Measurements from ENCODE around the gene PLXNB1.
A peak's percentile ranks its signal among the peaks of the same experiment; 100 is the strongest.
"Not testable (repeated sequence)": the region's sequence is repeated elsewhere in the genome, so short reads cannot be mapped to it uniquely, and the experiment has no call there.

The PLXNB1 gene, protein sequence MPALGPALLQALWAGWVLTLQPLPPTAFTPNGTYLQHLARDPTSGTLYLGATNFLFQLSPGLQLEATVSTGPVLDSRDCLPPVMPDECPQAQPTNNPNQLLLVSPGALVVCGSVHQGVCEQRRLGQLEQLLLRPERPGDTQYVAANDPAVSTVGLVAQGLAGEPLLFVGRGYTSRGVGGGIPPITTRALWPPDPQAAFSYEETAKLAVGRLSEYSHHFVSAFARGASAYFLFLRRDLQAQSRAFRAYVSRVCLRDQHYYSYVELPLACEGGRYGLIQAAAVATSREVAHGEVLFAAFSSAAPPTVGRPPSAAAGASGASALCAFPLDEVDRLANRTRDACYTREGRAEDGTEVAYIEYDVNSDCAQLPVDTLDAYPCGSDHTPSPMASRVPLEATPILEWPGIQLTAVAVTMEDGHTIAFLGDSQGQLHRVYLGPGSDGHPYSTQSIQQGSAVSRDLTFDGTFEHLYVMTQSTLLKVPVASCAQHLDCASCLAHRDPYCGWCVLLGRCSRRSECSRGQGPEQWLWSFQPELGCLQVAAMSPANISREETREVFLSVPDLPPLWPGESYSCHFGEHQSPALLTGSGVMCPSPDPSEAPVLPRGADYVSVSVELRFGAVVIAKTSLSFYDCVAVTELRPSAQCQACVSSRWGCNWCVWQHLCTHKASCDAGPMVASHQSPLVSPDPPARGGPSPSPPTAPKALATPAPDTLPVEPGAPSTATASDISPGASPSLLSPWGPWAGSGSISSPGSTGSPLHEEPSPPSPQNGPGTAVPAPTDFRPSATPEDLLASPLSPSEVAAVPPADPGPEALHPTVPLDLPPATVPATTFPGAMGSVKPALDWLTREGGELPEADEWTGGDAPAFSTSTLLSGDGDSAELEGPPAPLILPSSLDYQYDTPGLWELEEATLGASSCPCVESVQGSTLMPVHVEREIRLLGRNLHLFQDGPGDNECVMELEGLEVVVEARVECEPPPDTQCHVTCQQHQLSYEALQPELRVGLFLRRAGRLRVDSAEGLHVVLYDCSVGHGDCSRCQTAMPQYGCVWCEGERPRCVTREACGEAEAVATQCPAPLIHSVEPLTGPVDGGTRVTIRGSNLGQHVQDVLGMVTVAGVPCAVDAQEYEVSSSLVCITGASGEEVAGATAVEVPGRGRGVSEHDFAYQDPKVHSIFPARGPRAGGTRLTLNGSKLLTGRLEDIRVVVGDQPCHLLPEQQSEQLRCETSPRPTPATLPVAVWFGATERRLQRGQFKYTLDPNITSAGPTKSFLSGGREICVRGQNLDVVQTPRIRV (N-terminal part only)

DNA sequence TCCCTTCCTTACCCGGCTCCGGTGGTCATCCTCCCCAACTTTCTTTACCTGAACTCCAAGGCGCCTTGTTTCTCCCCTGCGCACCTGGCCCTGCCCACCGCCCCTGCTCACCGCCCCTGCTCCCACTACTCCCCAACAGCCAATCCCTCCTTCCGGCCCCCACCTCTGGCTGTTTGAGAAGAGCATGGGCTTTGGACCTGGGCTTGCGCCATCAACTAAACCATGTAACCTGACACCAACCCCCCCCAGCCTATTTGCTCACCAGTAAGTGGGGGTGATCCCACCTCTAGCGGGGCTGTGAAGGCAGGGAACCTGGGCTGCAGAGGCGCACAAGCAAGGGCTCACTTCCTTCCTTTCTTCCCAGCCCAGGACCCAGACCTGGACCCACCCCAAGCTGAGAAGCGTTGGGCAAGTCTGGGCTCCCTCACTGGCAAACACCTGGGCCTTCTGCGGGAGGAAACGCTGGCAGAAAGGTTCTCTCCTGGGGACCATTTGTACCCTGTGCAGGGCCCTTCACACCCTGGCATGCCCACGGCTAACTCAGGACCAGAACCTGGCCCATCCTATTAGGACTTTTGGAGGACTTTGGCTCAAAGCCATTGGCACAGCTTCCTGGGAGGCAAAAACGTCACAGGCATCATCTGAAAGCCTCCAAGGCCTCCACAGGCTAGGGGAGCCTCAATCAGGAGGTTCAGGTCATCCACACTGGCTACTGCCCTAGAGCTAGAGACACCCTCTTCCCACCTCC lies at the start of gene PLXNB1:
TSS of gene PLXNB1 (minus strand) at position 127 of the 748 bp plus-strand sequence. CDS start 5,475 bp downstream, outside the sequence.
- Histone ChIP-seq H3K4me3 (ENCODE audit: low read depth in 1 of 2, low read length in 2 of 2) (peak within 1 kb of the TSS; percentile 63 to 66), H3K36me3 (ENCODE audit: insufficient read depth, low read length) (peaks cover 14% of the 10 kb centered on the region), H3K27ac (ENCODE audit: low read depth, low read length) (peak within 1 kb of the TSS; percentile 89), H3K9me3 (ENCODE audit: low read length) (no peaks in the 10 kb centered on the region), H3K9ac (ENCODE audit: low read length) (no peak within 1 kb of the TSS), H3K4me1 (ENCODE audit: insufficient read depth, low read length) (peaks cover 39% of the 10 kb centered on the region), H3K27me3 (ENCODE audit: control insufficient read depth in 1 of 2, insufficient read depth in 2 of 2, low read length in 2 of 2) (no peaks in the 10 kb centered on the region)

DNA sequence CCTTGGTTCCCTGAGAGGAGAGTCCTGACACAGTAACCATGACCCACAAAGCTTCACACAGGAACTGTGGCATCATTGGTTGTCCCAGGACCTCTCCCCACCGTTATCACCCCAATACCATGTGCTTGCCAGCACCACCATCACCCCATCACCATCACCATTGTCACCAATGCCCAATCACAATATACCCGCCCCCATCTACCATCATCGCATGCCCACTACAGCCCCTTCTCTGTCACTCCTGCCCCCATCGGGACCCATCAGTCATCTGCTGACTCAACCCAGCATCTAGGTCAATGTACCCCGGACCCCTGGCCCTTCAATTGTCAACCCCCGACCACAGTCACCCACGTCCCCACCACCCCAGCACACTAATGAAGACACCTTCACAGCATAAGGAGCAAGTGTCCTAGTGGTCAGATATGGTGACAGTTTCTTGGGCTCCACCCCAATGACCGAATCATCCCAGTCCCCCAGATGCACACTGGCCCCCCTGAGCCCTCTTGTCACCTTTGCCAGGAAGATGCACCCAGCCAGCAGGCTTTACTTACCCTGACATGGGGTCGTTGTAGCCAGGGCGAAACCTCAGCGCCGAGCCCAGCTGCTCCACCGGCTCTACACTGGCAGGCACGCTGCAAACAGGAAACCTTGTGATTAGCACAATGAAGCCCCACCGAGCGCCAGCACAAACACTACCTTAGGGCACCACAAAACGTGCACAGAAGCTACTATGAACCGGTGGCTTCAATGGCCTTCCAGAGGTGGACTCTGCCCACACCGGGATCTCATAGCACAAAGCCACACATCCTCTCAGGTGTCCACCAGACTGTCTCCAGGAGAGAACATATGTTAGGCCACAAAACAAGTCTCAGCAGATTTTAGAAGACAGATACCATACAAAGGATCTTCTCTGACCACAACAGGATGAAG lies 49.0 kb upstream of the PLXNB1 start:
- Histone ChIP-seq H3K9me3 (ENCODE audit: low read length) (no peaks in the 10 kb centered on the region), H3K4me3 (ENCODE audit: low read depth in 1 of 2, low read length in 2 of 2) (no peak overlapping the region), H3K36me3 (ENCODE audit: insufficient read depth, low read length) (no peaks in the 10 kb centered on the region), H3K4me1 (ENCODE audit: insufficient read depth, low read length) (no peaks in the 10 kb centered on the region), H3K9ac (ENCODE audit: low read length) (no peak overlapping the region), H3K27ac (ENCODE audit: low read depth, low read length) (no peak overlapping the region), H3K27me3 (ENCODE audit: control insufficient read depth in 1 of 2, insufficient read depth in 2 of 2, low read length in 2 of 2) (no peaks in the 10 kb centered on the region)

DNA sequence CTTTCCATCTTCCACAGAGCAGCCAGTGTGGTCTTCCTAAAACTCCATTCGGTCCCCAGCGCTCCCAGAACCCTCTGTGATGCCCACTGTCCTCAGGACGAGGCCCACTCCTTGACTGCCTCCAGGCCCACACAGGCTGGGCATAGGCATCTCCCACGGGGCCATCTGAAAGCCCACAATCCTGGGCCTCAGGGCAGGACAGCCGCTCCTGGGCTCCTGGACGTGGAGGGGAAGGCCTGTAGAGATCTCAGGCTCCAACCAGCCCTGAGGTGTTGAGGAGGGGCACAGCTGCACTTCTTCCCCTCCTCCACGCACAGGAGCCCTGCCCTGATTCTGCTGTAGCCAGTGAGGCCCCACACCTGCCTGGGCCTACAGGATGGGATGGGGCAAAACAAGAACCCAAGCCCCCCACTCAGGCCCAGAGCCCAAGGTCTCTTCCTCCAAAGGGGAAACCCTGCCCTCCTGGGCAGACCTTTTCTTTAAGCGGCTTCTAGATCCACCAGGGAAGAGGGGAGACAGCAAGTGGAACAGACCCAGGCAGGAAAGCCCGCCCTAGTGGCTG lies 48.2 kb upstream of the PLXNB1 start:
- no peak overlapping the region for H3K9ac ChIP-seq (ENCODE audit: low read length)
- H3K4me1 ChIP-seq (ENCODE audit: insufficient read depth, low read length): peaks cover 6% of the 10 kb centered on the region
- no peaks in the 10 kb centered on the region for H3K9me3 ChIP-seq (ENCODE audit: low read length)
- no peak overlapping the region for H3K27ac ChIP-seq (ENCODE audit: low read depth, low read length)
- H3K36me3 ChIP-seq (ENCODE audit: insufficient read depth, low read length): no peaks in the 10 kb centered on the region
- no peak overlapping the region for H3K4me3 ChIP-seq (ENCODE audit: low read depth in 1 of 2, low read length in 2 of 2)
- no peaks in the 10 kb centered on the region for H3K27me3 ChIP-seq (ENCODE audit: control insufficient read depth in 1 of 2, insufficient read depth in 2 of 2, low read length in 2 of 2)

DNA sequence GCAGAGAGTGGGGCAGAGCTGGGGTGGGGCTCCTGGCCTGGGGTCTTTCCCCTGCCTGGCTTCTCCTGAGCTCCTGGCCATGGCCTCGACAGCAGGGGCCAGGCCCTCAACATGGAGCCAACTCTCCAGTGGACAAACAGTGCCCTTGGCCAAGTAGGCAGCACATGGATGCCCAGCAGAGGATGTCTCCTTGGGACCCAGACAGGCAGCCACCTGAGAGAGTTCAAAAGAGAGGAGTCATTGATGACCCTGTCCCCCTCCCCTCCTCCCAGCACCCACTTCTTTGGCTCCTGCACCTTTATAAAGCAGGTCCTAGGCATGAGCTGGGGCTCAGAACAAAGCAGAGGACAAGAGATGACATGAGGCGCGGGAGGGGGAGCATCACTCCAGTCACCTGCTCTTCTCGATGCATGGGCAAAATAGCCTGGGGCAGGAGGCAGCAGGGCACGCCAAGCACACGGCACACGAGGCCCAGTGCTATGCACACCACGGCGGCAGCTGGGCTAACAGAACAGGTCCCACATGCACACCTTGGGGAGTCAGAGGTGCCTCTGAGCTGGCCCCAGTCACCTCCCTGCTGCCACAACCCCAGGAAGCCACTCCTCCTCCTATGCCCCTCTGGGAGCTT lies 46.7 kb upstream of the PLXNB1 start:
- Histone ChIP-seq H3K36me3 (ENCODE audit: insufficient read depth, low read length) (no peaks in the 10 kb centered on the region), H3K4me1 (ENCODE audit: insufficient read depth, low read length) (peaks cover 12% of the 10 kb centered on the region), H3K9ac (ENCODE audit: low read length) (no peak overlapping the region), H3K27ac (ENCODE audit: low read depth, low read length) (no peak overlapping the region), H3K9me3 (ENCODE audit: low read length) (no peaks in the 10 kb centered on the region), H3K27me3 (ENCODE audit: control insufficient read depth in 1 of 2, insufficient read depth in 2 of 2, low read length in 2 of 2) (no peaks in the 10 kb centered on the region), H3K4me3 (ENCODE audit: low read depth in 1 of 2, low read length in 2 of 2) (no peak overlapping the region)

DNA sequence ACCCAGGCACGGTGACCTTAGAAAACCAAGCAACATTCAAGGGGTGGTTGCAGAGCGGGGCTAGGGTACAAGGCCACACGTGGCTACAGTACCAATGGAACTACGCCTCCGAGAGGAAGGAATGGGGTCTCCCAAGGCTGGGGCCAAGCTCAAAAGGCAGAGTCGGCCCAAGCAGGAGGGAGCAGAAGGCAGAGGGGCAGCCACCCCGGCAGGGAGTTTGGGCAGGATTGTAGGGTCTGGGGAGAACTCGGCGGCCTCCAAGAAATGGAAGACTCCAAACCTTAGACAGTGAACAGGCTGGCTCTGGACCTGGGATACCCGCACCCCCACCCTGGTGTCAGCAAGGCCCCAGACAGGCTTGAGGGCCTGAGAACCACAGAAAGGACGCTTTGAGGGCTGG lies 45.3 kb upstream of the PLXNB1 start:
- H3K9me3 ChIP-seq (ENCODE audit: low read length): no peaks in the 10 kb centered on the region
- no peaks in the 10 kb centered on the region for H3K27me3 ChIP-seq (ENCODE audit: control insufficient read depth in 1 of 2, insufficient read depth in 2 of 2, low read length in 2 of 2)
- peaks cover under 1% of the 10 kb centered on the region for H3K36me3 ChIP-seq (ENCODE audit: insufficient read depth, low read length)
- H3K9ac ChIP-seq (ENCODE audit: low read length): no peak overlapping the region
- peaks cover 24% of the 10 kb centered on the region for H3K4me1 ChIP-seq (ENCODE audit: insufficient read depth, low read length)
- H3K4me3 ChIP-seq (ENCODE audit: low read depth in 1 of 2, low read length in 2 of 2): no peak overlapping the region
- H3K27ac ChIP-seq (ENCODE audit: low read depth, low read length): no peak overlapping the region

DNA sequence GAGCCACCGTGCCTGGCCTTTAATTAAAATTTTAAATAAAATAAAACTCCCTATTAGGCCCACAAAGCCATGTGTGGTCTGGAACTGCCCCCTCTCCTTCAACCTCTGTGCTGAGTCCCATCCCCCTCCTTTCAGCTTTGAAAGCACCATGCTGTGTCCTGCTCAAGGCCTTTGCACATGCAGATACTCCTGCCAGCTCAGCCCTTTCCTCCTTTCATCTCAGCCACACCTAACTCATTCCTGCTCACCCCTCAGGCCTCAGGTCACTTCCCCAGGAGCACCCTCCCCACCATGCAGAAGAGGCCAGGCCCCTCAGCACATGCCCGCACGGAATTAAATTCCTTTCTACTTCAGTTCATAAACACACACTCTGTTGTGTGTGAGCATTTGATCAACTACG lies 44.7 kb upstream of the PLXNB1 start:
- Histone ChIP-seq H3K9ac (ENCODE audit: low read length) (no peak overlapping the region), H3K9me3 (ENCODE audit: low read length) (no peaks in the 10 kb centered on the region), H3K36me3 (ENCODE audit: insufficient read depth, low read length) (peaks cover 5% of the 10 kb centered on the region), H3K27me3 (ENCODE audit: control insufficient read depth in 1 of 2, insufficient read depth in 2 of 2, low read length in 2 of 2) (no peaks in the 10 kb centered on the region), H3K4me1 (ENCODE audit: insufficient read depth, low read length) (peaks cover 30% of the 10 kb centered on the region), H3K27ac (ENCODE audit: low read depth, low read length) (no peak overlapping the region), H3K4me3 (ENCODE audit: low read depth in 1 of 2, low read length in 2 of 2) (no peak overlapping the region)

DNA sequence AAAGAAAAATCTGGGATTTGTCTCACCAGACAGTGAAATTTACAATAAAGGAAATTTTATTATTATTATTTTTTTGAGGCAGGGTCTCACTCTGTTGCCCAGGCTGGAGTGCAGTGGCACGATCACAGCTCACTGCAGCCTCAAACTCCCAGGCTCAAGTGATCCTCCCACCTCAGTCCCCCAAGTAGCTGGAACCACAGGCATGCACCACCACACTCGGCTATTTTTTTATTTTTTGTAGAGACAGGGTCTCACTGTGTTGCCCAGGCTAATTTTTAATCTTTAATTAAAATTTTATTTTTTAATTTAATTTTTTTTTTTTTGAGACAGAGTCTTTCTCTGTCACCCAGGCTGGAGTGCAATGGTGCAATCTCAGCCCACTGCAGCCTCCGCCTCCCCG lies 44.1 kb upstream of the PLXNB1 start:
- not testable (repeated sequence) for H3K36me3 ChIP-seq (ENCODE audit: insufficient read depth, low read length); H3K27ac ChIP-seq (ENCODE audit: low read depth, low read length); H3K9ac ChIP-seq (ENCODE audit: low read length); H3K4me3 ChIP-seq (ENCODE audit: low read depth in 1 of 2, low read length in 2 of 2); H3K9me3 ChIP-seq (ENCODE audit: low read length); H3K27me3 ChIP-seq (ENCODE audit: control insufficient read depth in 1 of 2, insufficient read depth in 2 of 2, low read length in 2 of 2)
- H3K4me1 ChIP-seq (ENCODE audit: insufficient read depth, low read length): peaks cover 36% of the 10 kb centered on the region

DNA sequence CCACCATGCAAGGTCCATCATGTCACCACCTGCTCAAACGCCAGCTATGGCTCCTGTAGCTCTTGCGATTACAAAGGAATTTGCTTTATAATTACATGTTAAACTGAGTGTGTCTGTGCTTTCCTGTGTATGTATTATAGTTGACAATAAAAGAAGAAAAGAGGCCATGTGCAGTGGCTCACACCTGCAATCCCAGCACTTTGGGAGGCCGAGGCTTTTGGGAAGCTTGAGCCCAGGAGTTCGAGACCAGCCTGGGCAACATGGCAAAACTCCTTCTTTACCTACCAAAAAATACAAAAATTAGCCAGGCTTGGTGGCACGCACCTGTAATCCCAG lies 43.7 kb upstream of the PLXNB1 start:
- H3K27me3 ChIP-seq (ENCODE audit: control insufficient read depth in 1 of 2, insufficient read depth in 2 of 2, low read length in 2 of 2): no peaks in the 10 kb centered on the region
- peak overlapping the region; percentile 85 for H3K27ac ChIP-seq (ENCODE audit: low read depth, low read length)
- H3K9ac ChIP-seq (ENCODE audit: low read length): peak overlapping the region; percentile 100
- peaks cover 40% of the 10 kb centered on the region for H3K4me1 ChIP-seq (ENCODE audit: insufficient read depth, low read length)
- H3K4me3 ChIP-seq (ENCODE audit: low read depth in 1 of 2, low read length in 2 of 2): no peak overlapping the region
- H3K9me3 ChIP-seq (ENCODE audit: low read length): no peaks in the 10 kb centered on the region
- peaks cover 14% of the 10 kb centered on the region for H3K36me3 ChIP-seq (ENCODE audit: insufficient read depth, low read length)

DNA sequence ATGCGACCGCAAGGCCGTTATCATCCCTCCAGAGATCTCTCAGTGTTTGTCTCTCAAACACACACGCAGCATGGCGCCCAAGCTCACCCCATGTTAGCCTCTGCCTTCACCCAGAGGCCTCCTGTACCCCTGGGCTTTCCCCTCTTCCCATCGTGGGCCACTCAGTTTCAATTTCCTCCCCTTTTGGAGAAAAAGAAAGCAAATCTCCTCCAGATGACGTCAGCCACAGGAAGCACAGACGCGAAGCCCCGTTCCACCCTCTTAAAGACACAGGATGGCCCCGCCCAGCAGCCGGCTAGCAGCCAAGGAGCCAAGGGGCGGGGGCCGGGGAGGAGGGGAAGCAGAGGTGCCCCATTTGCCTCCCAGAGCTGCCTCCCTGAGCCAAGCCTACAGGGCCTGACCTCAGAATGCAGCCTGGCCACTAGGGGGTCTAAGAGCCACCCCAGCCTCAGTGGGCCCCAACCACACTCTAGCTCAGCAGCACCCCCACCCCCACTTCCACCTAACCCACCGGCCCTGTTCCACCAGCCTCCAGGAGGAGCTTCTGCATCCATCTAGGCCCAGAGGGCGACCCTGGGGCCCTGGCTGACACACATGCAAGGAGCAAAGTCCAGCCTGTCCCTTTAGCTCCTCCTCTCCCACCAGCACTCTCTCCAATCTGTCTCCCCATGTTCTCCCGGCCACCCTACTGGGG lies 43.2 kb upstream of the PLXNB1 start:
- Histone ChIP-seq H3K9me3 (ENCODE audit: low read length) (no peaks in the 10 kb centered on the region), H3K27me3 (ENCODE audit: control insufficient read depth in 1 of 2, insufficient read depth in 2 of 2, low read length in 2 of 2) (no peaks in the 10 kb centered on the region), H3K9ac (ENCODE audit: low read length) (peak overlapping the region; percentile 100), H3K4me3 (ENCODE audit: low read depth in 1 of 2, low read length in 2 of 2) (peak overlapping the region; percentile 82 to 98), H3K27ac (ENCODE audit: low read depth, low read length) (peak overlapping the region; percentile 85), H3K36me3 (ENCODE audit: insufficient read depth, low read length) (peaks cover 19% of the 10 kb centered on the region), H3K4me1 (ENCODE audit: insufficient read depth, low read length) (peaks cover 45% of the 10 kb centered on the region)
